CD14-positive monocyte (primary cell): ENCODE results near the gene TSPAN18. TPM values are rescaled to one million over a fixed set of nuclear protein-coding genes. Genes with fewer than 3 reads are reported as not detected.

Experiments used
- DNase-seq, 3 donors: peaks; one replicate each; pipeline ENCODE4 v3.0.0-alpha.2; 2011 to 2022
- H2AFZ ChIP-seq: 2 replicates; pipeline ENCODE4 v1.6.0; 2012; ENCODE audit warnings: mild to moderate bottlenecking, low read depth, low read length, inconsistent platforms; ENCODE audit not compliant: insufficient read depth, poor library complexity, severe bottlenecking
- H3K27ac ChIP-seq, 2 donors: 1 replicate in 1 of 2; 2 replicates in 1 of 2; pipeline ENCODE4 v1.5.1; 2012 to 2013; ENCODE audit warnings: low read length in 2 of 2, control low read depth in 1 of 2, inconsistent platforms in 1 of 2, low read depth in 1 of 2, mild to moderate bottlenecking in 1 of 2
- H3K27me3 ChIP-seq, 2 donors: one replicate each; pipeline versions ENCODE4 v1.6.0 to v1.6.1; 2011 to 2013; ENCODE audit warnings: low read length in 2 of 2; ENCODE audit not compliant: control insufficient read depth in 2 of 2, insufficient read depth in 2 of 2
- H3K36me3 ChIP-seq, 2 donors: replicated peaks in 1 of 2; 1 replicate in 1 of 2; 2 replicates in 1 of 2; pipeline versions ENCODE4 v1.5.1 to v1.6.1; 2012 to 2013; ENCODE audit warnings: low read length in 2 of 2, control low read depth in 1 of 2, inconsistent platforms in 1 of 2, mild to moderate bottlenecking in 1 of 2; ENCODE audit not compliant: insufficient read depth in 2 of 2, control insufficient read depth in 1 of 2
- H3K4me1 ChIP-seq, 2 donors: 1 replicate in 1 of 2; 2 replicates in 1 of 2; pipeline versions ENCODE4 v1.5.1 to v1.6.1; 2012 to 2013; ENCODE audit warnings: low read length in 2 of 2, control low read depth in 1 of 2, inconsistent platforms in 1 of 2, mild to moderate bottlenecking in 1 of 2, moderate library complexity in 1 of 2; ENCODE audit not compliant: insufficient read depth in 2 of 2, control insufficient read depth in 1 of 2
- H3K4me2 ChIP-seq: replicated peaks from 2 replicates; pipeline ENCODE3; 2012; ENCODE audit warnings: low read length, moderate library complexity, mild to moderate bottlenecking; ENCODE audit not compliant: poor library complexity, severe bottlenecking; ENCODE audit errors: extremely low read depth
- H3K4me3 ChIP-seq, 3 experiments: fragments of 200-600 bp in 1 of 3; sonication (generic) in 1 of 3; replicated peaks in 1 of 3; 1 replicate in 2 of 3; 2 replicates in 1 of 3; pipeline ENCODE4 v1.5.1; 2011 to 2013; ENCODE audit warnings: low read length in 3 of 3, mild to moderate bottlenecking in 3 of 3, control low read depth in 2 of 3, low read depth in 2 of 3, inconsistent platforms in 1 of 3, moderate library complexity in 1 of 3
- H3K79me2 ChIP-seq: 2 replicates; pipeline ENCODE4 v1.6.0; 2012; ENCODE audit warnings: mild to moderate bottlenecking, control low read depth, inconsistent platforms, low read length, moderate library complexity; ENCODE audit not compliant: insufficient read depth
- H3K9ac ChIP-seq: 2 replicates; pipeline ENCODE4 v1.6.0; 2017; ENCODE audit warnings: low read length, mild to moderate bottlenecking; ENCODE audit not compliant: insufficient read depth, poor library complexity, severe bottlenecking
- H3K9me3 ChIP-seq, 2 donors: replicated peaks in 1 of 2; 1 replicate in 1 of 2; 2 replicates in 1 of 2; pipeline versions ENCODE4 v1.5.1 to v1.6.1; 2012 to 2013; ENCODE audit warnings: low read length in 2 of 2, control low read depth in 1 of 2; ENCODE audit not compliant: control insufficient read depth in 1 of 2, insufficient read depth in 1 of 2
- H4K20me1 ChIP-seq: 2 replicates; pipeline ENCODE4 v1.6.0; 2012; ENCODE audit warnings: mild to moderate bottlenecking, low read length, control low read depth, moderate library complexity; ENCODE audit not compliant: insufficient read depth
- H3K27ac Mint-ChIP-seq, 7 donors: one replicate each; pipeline ENCODE4 v1.8.0; 2020; ENCODE audit warnings: mild to moderate bottlenecking in 7 of 7, mixed read lengths in 7 of 7, moderate library complexity in 6 of 7, inconsistent platforms in 2 of 7
- H3K27me3 Mint-ChIP-seq, 3 donors: one replicate each; pipeline ENCODE4 v1.8.0; 2021 to 2022; ENCODE audit warnings: low read depth in 3 of 3, mild to moderate bottlenecking in 3 of 3, mixed read lengths in 3 of 3, moderate library complexity in 3 of 3, inconsistent platforms in 1 of 3
- H3K36me3 Mint-ChIP-seq, 2 donors: one replicate each; pipeline ENCODE4 v1.8.0; 2020; ENCODE audit warnings: mixed read lengths in 2 of 2, inconsistent platforms in 1 of 2, mild to moderate bottlenecking in 1 of 2
- H3K4me1 Mint-ChIP-seq: one replicate; pipeline ENCODE4 v1.8.0; 2020; ENCODE audit warnings: mild to moderate bottlenecking, mixed read lengths
- H3K4me3 Mint-ChIP-seq, 2 donors: one replicate each; pipeline ENCODE4 v1.8.0; 2020; ENCODE audit warnings: mild to moderate bottlenecking in 2 of 2, mixed read lengths in 2 of 2, moderate library complexity in 1 of 2
- H3K9me3 Mint-ChIP-seq, 7 donors: one replicate each; pipeline ENCODE4 v1.8.0; 2020 to 2022; ENCODE audit warnings: mixed read lengths in 7 of 7, mild to moderate bottlenecking in 6 of 7, moderate library complexity in 6 of 7, inconsistent platforms in 2 of 7
- WGBS: methylation state at CpG from one replicate; pipeline ENCODE4 v1.1.5; 2013; ENCODE audit warnings: missing lambda C conversion rate; ENCODE audit not compliant: insufficient coverage; 5-methylcytosine and 5-hydroxymethylcytosine counted together
- intact Hi-C, 2 donors: fragments of 100-400 bp; cut with micrococcal nuclease; formaldehyde crosslinking; loops; one replicate each; pipeline versions ENCODE4 v1.15.0 to v1.15.1; 2023
- polyA plus RNA-seq, 3 donors: library from polyadenylated mRNA; depleted of rRNA in 1 of 3; unstranded in 2 of 3; stranded (reverse) in 1 of 3; fragments of 300-500 nt in 2 of 3; fragments of >200 nt in 1 of 3; fragmentation: Illumina TruSeq in 2 of 3; gene quantifications; 1 replicate in 2 of 3; 2 replicates in 1 of 3; pipeline ENCODE4 v1.2.3, GENCODE V29; 2012 to 2021
- TF ChIP-seq, protein P1 (sequence below): fragments of 200-600 bp; IDR thresholded peaks from one replicate; pipeline ENCODE4 v1.8.0; 2022; ENCODE audit warnings: antibody characterized with exemption, mild to moderate bottlenecking

TSPAN18 gene
- polyA plus RNA-seq, 3 donors, result not detected

DNA sequence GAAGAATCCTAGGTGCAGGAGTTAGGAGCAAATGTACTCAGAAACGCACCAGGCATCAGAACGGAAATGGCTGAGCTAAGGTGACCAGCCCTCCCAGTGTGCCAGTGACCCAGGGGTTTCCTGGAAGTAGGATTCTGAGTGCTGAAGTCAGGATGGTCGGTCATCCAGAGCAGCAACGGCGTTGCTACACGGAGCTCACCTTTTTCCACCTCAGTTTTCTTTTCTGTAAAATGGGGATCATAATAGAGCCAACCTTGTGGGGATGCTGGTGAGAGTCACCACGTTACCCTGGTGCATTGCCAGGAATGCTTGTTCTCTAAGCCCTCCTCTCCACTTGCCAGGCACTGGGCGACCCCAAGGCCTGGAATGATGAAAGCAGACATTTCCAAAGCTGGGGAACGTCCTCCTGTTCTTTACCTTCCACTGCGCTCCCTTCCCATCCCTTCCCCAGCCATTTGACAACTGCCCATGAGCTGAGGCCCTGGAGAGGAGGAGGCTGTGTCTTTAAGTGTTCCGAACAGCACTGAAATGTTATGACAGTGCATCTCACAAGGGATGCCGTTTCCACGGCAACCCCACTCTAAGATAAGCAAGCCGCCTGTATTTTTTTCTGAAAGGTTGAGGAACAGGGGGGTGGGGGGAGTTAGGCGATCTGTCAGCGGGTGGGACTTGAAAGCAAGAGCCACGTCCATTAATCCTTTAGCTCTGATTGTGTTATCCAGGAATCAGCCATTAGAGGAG, 66.8 kb downstream of the TSPAN18 start:
- H3K4me2 ChIP-seq, result no peak overlapping the region
- no peaks in the 10 kb centered on the region for H3K36me3 Mint-ChIP-seq
- H3K27me3 Mint-ChIP-seq, result peaks cover 10 to 25% (median 11%) of the 10 kb centered on the region in 3 donors
- H3K79me2 ChIP-seq, result no peaks in the 10 kb centered on the region
- peaks cover 0 to 6% (median 0%) of the 10 kb centered on the region in 7 donors for H3K9me3 Mint-ChIP-seq
- H3K27ac Mint-ChIP-seq, result no peak overlapping the region
- H3K36me3 ChIP-seq, result no peaks in the 10 kb centered on the region
- peaks cover 1% of the 10 kb centered on the region for H3K4me1 Mint-ChIP-seq
- no peak overlapping the region for H3K4me3 ChIP-seq
- no peak overlapping the region for H3K27ac ChIP-seq
- H3K9ac ChIP-seq, result no peak overlapping the region
- DNase-seq, result no peak
- peaks cover 3 to 4% of the 10 kb centered on the region in 2 donors for H3K27me3 ChIP-seq
- WGBS, result 91% methylated on average over 7 of the region's 17 CpGs
- no peaks in the 10 kb centered on the region for H4K20me1 ChIP-seq
- TF ChIP-seq, protein P1, sequence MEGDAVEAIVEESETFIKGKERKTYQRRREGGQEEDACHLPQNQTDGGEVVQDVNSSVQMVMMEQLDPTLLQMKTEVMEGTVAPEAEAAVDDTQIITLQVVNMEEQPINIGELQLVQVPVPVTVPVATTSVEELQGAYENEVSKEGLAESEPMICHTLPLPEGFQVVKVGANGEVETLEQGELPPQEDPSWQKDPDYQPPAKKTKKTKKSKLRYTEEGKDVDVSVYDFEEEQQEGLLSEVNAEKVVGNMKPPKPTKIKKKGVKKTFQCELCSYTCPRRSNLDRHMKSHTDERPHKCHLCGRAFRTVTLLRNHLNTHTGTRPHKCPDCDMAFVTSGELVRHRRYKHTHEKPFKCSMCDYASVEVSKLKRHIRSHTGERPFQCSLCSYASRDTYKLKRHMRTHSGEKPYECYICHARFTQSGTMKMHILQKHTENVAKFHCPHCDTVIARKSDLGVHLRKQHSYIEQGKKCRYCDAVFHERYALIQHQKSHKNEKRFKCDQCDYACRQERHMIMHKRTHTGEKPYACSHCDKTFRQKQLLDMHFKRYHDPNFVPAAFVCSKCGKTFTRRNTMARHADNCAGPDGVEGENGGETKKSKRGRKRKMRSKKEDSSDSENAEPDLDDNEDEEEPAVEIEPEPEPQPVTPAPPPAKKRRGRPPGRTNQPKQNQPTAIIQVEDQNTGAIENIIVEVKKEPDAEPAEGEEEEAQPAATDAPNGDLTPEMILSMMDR, result no peak
- H3K4me1 ChIP-seq, result no peaks in the 10 kb centered on the region
- H3K9me3 ChIP-seq, result no peaks in the 10 kb centered on the region
- H3K4me3 Mint-ChIP-seq, result no peak overlapping the region
- H2AFZ ChIP-seq, result no peak overlapping the region
- intact Hi-C loops, result no loop called here

DNA sequence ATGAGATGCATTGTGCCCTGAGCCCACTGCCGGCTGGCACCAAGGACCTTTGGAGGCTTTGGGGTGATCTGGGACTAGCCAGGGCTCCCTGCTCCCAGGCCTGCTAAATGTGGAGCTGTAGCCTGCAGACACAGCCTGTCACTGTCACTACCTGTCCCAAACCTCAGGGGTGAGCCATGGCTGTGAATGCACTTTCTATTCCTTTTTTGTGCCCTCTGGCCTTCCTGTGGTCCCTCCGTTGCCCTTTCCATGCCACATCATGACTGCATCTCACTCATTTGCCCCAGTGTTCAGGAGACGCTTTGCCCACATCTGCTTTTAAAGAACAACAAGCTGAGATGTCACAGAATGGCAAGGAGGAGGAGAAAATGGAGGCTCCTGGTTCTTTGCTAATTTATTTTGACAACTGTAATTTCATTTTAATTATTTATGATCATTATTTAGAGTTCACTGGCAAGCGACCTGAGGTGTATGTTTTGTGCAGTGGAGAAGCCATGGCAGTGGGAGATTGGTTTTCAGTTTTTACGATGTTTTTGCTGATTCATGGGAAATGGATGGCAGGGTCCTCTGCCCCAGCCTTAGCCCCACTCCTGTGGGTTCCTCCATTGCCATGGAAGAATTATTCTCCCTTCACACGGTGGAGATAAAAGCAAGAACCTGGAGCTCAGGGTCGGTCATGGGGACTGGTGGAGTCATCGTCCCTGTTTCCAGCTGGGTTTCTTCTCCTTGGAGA, 69.2 kb downstream of the TSPAN18 start:
- TF ChIP-seq, protein P1, result no peak
- H3K9me3 Mint-ChIP-seq, result no peaks in the 10 kb centered on the region
- WGBS, result 56% methylated on average over 6 of the region's 8 CpGs
- peaks cover 3 to 17% (median 6%) of the 10 kb centered on the region in 3 donors for H3K27me3 Mint-ChIP-seq
- intact Hi-C loops, result no loop called here
- no peaks in the 10 kb centered on the region for H3K36me3 Mint-ChIP-seq
- no peak for DNase-seq
- Histone ChIP-seq H3K9ac (no peak overlapping the region), H3K79me2 (no peaks in the 10 kb centered on the region), H2AFZ (no peak overlapping the region), H3K27me3 (no peaks in the 10 kb centered on the region), H3K4me3 (no peak overlapping the region), H3K4me2 (no peak overlapping the region), H4K20me1 (no peaks in the 10 kb centered on the region), H3K27ac (no peak overlapping the region), H3K9me3 (no peaks in the 10 kb centered on the region), H3K4me1 (no peaks in the 10 kb centered on the region), H3K36me3 (no peaks in the 10 kb centered on the region)
- H3K4me3 Mint-ChIP-seq, result no peak overlapping the region
- H3K27ac Mint-ChIP-seq, result no peak overlapping the region
- H3K4me1 Mint-ChIP-seq, result no peaks in the 10 kb centered on the region
